HG03175 (cell line): ENCODE data around the gene YIF1A.

Source experiments
- ATAC-seq: cut with Tn5 transposase; IDR thresholded peaks from one replicate; pipeline ENCODE4 v1.9.1; 2021; ENCODE audit warnings: mild to moderate bottlenecking, moderate library complexity; ENCODE audit not compliant: unreplicated experiment

YIF1A gene

GRCh38 chr11:66288671-66289547, at the start of gene YIF1A:
YIF1A (minus strand) TSS chr11:66289143; CDS start chr11:66288985, 158 bp downstream.
- peak; percentile 91 for ATAC-seq

- ATAC-seq = no peak
These were observed 48.4 kb upstream of the YIF1A start for GRCh38 chr11:66337103-66337899.

GRCh38 chr11:66336234-66337102, 47.5 kb upstream of the YIF1A start, which contains the start of gene RIN1:
RIN1 (minus strand) TSS chr11:66336434; CDS start chr11:66336402, 32 bp downstream.
- peak; percentile 69 for ATAC-seq

- no peak for ATAC-seq
These were observed 46.7 kb upstream of the YIF1A start for GRCh38 chr11:66335531-66336233.

DNA sequence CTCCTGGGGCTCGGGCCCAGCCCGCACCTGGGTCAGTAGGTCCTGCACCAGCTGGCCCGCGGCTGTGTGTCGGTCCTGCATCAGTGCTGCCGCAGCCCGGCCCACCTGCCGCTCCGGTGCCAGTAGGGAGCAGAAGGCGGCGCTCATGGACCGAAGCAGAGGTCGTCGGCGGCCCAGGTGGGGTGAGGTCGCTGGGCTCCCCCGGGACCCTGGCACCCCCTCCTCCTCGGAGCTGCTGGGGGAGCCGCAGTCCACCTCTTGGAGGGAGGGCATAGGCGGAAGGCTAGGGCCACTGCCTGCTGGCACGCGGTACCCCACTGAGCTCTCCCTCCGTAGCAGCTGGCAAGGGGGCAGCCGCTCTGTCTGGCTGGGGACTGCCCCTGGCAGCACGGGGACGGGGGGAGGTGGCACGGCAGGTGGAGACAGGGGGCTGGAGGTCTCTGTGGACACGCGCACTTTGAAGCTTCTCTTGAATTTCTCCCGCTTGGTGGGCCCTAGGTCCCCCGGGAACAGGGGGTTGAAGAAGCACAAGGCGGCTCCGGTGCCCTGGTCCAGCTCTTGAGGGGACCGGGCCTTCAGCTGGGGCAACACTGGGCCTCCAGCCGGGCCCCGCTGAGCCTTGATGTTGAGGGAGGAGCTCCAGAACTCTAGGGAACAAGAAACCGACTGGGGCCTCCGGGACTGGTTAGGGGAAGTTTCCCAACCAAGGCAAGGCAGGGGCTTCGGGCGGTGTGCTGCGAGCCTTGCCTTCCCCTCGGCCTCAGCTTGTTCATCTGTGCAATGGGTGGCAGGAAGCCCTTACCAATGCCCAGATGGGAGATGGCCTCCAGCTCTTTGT, 45.9 kb upstream of the YIF1A start:
- ATAC-seq = no peak

DNA sequence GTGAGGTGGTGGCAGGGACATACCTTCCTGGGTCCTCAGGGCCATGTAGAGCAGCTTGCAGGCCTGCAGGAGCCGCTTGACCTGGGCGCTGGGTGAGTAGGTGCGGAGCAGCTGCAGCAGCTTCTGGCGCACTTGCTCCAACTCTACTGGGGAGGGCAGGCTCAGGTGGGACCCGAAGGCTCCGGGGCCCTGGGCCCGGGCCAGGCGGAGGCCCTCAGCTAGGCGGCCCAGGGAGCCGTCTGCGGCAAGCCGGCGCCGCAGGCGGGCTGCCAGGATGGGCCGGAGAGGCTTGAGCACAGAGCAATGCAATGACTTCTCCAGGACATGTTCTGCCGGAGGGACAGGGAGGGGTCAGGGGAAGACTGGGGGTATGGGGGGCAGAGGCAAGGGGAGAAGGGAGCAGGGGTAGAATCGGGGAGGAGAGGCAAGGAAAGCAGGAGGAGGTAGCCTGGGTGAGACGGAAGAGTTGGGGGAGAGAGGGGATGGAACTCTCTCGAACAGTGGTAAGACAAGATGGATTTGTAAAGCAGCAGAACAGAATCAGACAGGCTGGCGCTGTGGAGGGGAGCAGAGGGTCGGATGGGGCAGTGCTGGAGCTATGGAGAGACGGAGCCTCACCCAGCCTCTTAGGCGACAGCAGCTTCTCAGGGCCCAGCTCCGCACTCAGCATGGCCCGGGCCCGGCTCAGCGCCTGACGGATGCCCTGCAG, 45.1 kb upstream of the YIF1A start:
- ATAC-seq = no peak

DNA sequence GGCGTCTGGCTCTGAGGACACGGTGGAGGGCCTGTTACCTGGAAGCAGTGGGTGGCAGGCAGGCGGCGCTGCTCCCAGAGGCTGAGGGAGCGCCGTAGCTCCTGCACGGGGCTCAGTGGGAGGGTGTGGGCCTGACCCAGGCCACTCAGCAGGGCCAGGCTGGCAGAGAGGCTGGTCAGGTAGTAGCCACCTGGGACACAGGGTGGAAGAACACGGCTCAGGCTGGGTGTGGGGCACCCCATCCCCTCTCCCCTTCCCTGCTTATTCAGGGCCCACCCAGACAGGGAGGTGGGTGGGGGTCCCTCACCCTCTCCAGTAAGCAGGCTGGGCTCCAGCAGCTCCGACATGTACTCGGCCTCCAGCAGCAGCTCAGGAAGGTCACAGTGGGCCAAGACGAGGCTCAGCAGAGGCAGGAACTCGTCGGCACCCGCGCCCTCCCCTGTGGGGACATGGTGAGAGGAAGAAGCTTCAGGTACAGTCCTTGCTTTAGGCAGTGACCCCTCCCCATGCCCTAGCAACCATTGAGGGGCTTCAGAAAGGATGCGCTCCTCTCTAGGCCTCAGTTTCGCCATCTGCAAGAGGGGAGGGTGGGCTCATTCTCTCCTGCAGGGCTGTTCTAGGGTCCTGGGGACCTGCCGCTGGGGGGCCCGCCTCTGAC, 44.4 kb upstream of the YIF1A start:
- no peak for ATAC-seq

DNA sequence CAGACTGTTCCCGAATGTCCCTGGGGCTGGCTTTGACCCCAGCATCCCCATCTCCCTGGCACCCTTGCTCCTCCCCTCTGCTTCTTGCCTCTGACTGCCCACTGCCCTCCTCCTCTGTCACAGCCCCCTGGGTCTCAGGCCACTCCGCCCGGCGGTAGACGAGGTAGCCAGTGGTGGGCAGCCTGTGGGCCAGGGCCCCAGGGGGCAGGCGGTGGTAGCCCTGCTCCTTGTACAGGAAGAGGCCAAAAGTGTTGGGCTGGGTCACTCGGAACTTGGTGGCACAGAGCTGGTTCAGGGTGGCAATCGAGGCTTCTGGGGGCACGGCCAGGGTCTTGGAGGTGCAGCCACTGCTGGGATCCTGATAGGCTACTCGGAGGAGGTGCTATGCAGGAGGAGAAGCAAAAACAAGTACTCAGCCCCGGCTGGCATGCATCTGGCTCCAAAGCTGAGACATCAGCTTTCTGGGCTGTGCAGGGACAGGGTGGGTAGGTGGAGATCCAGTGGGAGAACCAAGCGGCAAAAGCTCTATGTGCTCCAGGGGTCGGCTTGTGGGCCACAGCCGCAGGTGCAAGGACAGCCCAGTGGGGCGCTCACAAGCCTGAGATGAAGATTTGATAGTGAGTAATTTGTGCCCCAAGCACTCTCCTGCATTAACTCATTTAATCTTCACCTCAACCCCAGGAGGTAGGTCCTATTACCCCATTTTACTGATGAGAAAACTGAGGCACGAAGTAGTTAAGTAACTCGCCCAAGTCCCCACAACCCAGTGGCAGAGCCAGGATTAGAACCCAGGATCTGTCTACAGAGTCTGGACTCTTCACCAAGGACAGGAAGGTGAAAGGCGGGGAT, 43.7 kb upstream of the YIF1A start:
- no peak for ATAC-seq

DNA sequence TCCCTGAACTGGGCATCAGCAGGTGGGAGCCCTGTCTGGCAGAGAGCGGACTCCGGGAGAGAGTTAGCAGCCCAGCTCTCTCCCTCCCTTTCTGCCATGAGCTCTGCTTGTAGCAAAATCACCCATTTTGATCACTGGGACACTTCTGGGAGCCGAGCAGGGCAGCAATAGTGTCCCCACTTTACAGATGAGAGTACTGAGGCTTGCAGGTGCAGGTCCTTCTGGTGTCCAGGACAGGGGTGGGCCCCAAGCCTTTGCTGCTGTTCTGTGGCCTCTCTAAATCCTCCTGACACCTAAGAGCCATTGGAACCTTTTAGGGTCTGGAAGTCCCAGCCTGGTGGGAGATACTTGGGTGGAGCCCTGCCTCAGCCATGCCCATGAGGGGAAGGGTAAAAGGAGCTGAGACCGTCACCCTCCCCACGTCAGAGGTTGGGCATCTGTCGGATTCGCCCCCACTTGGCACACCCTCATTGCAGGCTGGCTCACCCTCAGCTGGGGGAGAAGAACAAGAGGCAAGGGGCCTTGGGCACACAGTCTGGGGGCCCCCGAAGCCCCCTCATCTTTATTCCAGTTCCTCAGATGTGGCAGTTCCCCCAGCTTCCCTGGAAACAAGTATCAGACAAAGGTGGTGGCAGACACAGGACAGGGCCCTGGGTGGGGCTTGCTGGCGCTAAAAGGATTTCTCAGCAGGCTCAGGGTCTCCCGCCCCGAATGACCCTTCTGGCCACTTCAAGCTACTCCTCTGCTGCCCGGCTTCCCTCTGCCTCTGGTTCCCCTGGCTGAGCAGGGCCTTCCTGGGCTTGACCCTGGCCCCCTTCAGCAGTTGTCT, 42.8 kb upstream of the YIF1A start:
- no peak for ATAC-seq

- no peak for ATAC-seq
These were observed 42.0 kb upstream of the YIF1A start for GRCh38 chr11:66330931-66331330.

DNA sequence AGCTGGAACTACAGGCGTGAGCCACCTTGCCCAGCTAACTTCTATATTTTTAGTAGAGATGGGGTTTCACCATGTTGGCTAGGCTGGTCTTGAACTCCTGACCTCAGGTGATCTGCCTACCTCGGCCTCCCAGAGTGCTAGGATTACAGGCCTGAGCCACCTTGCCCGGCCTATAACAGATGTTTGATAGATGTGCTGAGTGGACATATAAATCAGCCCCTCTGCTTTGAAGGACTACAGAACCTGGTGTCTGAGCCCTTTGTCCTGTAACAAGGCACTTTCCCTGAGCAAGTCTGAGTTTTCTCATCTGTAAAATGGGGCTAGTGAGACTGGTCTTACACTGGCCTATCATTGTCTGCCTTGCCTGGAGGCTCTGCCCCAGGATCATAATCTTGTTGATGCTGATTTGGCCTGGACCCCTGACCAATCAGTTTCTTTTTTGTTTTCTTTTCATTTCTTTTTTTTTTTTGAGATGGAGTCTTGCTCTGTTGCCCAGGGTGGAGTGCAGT, 40.3 kb upstream of the YIF1A start:
- ATAC-seq = no peak

DNA sequence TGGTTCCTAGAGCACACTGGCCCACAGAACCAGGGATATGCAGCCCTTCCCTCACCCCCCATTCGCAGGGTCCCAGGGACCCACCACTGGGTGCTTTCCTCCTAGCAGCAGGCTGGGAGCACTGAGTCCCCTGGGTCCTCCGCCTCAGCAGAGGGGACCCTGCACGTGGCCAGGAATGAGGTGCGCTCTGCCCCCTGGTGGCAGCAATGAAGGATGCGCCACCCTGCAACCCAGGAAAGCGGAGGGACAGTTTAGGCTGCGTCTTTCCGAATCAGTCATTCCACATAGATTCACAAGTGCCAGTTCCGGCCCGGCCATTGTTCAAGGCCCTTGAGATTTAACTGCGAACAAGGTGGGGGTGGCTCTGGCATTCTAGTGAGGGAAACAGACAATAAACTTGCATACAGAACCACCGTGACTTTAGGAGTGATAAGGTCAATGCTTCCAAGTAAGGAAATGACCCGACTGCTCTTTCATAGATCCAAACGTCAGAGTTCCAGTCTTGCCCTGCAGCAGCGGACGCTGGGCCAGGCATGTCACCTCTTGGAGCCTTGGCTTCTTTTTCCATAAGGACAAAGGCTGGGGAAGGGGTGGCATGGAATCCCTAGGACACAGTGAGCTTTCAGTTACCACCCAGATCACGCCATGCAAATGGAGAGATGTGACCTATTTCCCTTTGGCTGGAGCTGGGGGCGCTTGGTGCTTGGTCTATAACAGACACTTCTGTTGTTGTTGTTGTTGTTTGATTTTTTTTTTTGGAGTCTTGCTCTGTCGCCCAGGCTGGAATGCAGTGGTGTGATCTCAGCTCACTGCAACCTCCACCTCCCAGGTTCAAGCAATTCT, 39.6 kb upstream of the YIF1A start:
- ATAC-seq = no peak

DNA sequence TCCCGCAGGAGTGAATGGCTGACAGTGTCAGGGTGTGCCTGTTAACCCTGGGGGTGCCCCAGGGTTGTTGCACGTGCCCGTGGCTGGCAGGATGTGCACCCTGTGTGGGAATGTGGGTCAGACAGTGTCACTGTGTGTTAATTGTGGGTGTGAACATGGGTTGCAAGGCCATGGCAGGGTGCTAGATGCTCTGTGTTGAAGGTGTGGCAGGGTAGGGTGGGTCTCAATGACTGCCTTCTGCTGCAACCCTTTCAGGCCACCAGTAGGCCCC, 39.0 kb upstream of the YIF1A start:
- no peak for ATAC-seq

- no peak for ATAC-seq
These were observed 38.5 kb upstream of the YIF1A start for GRCh38 chr11:66327171-66328030.
